ENCODE measurements around the gene MYH14. TPM values are rescaled to one million over a fixed set of nuclear protein-coding genes. Genes with fewer than 3 reads are reported as not detected.

The MYH14 gene
- total and polyA plus RNA-seq, 2 experiments from 2014 or later = 40.9 to 64.4 TPM

- no peaks in the 10 kb centered on the region for H3K27me3 ChIP-seq
- no peaks in the 10 kb centered on the region for H3K9me2 ChIP-seq (replicated peaks; ENCODE audit: insufficient read depth)
- no peaks in the 10 kb centered on the region for H3K79me2 ChIP-seq
- peak overlapping the region; percentile 15 for H3K27ac ChIP-seq
- H3K4me1 ChIP-seq (ENCODE audit: insufficient read depth) = no peaks in the 10 kb centered on the region
- H3K36me3 ChIP-seq (replicated peaks; ENCODE audit: insufficient read depth, low read depth) = no peaks in the 10 kb centered on the region
- no peak overlapping the region for H3K4me3 ChIP-seq
- DNase-seq (ENCODE audit: low spot score) = no peak
- H3K9me3 ChIP-seq (ENCODE audit: low read depth) = no peaks in the 10 kb centered on the region
- TF ChIP-seq CTCF (IDR thresholded peaks at IDR 0.05; ENCODE audit: poor library complexity) (no peak), EZH2phosphoT487 (IDR thresholded peaks at IDR 0.05; ENCODE audit: low read depth, severe bottlenecking, unreplicated experiment) (no peak), EZH2 (IDR thresholded peaks at IDR 0.05; ENCODE audit: borderline replicate concordance) (no peak)
- no peak overlapping the region for H2AFZ ChIP-seq
- H3K4me2 ChIP-seq = no peak overlapping the region
- no peaks in the 10 kb centered on the region for H4K20me1 ChIP-seq (ENCODE audit: insufficient read depth, poor library complexity, severe bottlenecking)
- WGBS (ENCODE audit: low lambda C conversion rate, missing lambda C conversion rate) = 54% methylated on average over 10 of the region's 10 CpGs
These were observed 97.6 kb downstream of the MYH14 start for GRCh38 chr19:50300814-50301606.

GRCh38 chr19:50301607-50301971 is 98.2 kb downstream of the MYH14 start:
- Histone ChIP-seq H3K4me1 (ENCODE audit: insufficient read depth) (no peaks in the 10 kb centered on the region), H2AFZ (no peak overlapping the region), H3K27me3 (no peaks in the 10 kb centered on the region), H3K79me2 (no peaks in the 10 kb centered on the region), H3K9me2 (replicated peaks; ENCODE audit: insufficient read depth) (no peaks in the 10 kb centered on the region), H3K36me3 (replicated peaks; ENCODE audit: insufficient read depth, low read depth) (no peaks in the 10 kb centered on the region), H3K4me3 (no peak overlapping the region), H3K9me3 (ENCODE audit: low read depth) (no peaks in the 10 kb centered on the region), H3K4me2 (no peak overlapping the region), H4K20me1 (ENCODE audit: insufficient read depth, poor library complexity, severe bottlenecking) (no peaks in the 10 kb centered on the region), H3K27ac (no peak overlapping the region)
- TF ChIP-seq EZH2phosphoT487 (IDR thresholded peaks at IDR 0.05; ENCODE audit: low read depth, severe bottlenecking, unreplicated experiment) (no peak), EZH2 (IDR thresholded peaks at IDR 0.05; ENCODE audit: borderline replicate concordance) (no peak), CTCF (IDR thresholded peaks at IDR 0.05; ENCODE audit: poor library complexity) (no peak)
- DNase-seq (ENCODE audit: low spot score) = no peak
- 84% methylated on average over 10 of the region's 10 CpGs for WGBS (ENCODE audit: low lambda C conversion rate, missing lambda C conversion rate)

DNA sequence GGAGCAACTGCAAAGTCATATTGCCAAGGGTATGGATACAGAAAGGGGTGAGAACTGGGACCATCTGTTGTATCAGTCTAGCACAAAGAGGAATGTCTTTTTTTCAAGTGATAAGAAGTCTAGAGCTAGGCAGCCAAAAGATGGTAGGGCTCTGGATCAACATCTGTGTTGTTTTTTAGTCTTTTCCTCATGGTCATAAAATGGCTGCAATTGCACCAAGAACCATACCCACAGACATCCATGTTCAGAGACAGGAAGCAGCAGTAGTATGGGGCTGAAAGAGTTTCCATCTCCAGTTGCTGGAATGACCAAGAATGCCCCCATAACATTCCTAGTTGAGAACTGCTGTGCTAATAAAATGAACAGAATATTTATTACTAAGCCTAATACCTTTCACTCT is 100.1 kb downstream of the MYH14 start:
- Histone ChIP-seq H3K36me3 (replicated peaks; ENCODE audit: insufficient read depth, low read depth) (no peaks in the 10 kb centered on the region), H3K4me2 (no peak overlapping the region), H2AFZ (no peak overlapping the region), H3K79me2 (no peaks in the 10 kb centered on the region), H3K9me3 (ENCODE audit: low read depth) (no peaks in the 10 kb centered on the region), H3K27ac (no peak overlapping the region), H3K4me3 (no peak overlapping the region), H3K4me1 (ENCODE audit: insufficient read depth) (no peaks in the 10 kb centered on the region), H3K9me2 (replicated peaks; ENCODE audit: insufficient read depth) (no peaks in the 10 kb centered on the region), H3K27me3 (no peaks in the 10 kb centered on the region), H4K20me1 (ENCODE audit: insufficient read depth, poor library complexity, severe bottlenecking) (no peaks in the 10 kb centered on the region)
- DNase-seq (ENCODE audit: low spot score) = no peak
- TF ChIP-seq CTCF (IDR thresholded peaks at IDR 0.05; ENCODE audit: poor library complexity) (no peak), EZH2phosphoT487 (IDR thresholded peaks at IDR 0.05; ENCODE audit: low read depth, severe bottlenecking, unreplicated experiment) (no peak), EZH2 (IDR thresholded peaks at IDR 0.05; ENCODE audit: borderline replicate concordance) (no peak)
